Measurements from ENCODE around the gene CMTM5.
"Not testable (repeated sequence)": the region's sequence is repeated elsewhere in the genome, so short reads cannot be mapped to it uniquely, and the experiment has no call there.

CMTM5 gene

DNA sequence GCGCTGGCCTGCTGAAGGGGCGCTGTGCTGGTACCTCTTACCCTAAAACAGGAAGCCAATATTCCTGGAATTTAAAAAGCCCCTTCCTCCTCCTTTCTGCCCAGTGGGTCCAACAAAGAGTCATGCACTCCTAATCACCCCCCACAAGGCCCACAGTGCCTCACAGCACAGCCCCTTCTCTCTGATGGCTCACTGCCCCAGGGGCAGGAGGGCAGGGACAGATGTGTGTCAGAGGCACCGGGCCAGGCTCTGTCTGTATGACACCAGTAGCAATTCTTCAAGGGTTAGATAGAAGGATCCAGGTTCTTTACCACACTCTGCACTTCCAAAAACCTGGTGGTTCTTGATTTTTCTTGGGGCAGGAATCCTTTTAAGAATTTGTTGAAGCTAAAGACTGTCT, 22.3 kb downstream of the CMTM5 start:
- no peak for DNase-seq (ENCODE audit: low read depth)

DNA sequence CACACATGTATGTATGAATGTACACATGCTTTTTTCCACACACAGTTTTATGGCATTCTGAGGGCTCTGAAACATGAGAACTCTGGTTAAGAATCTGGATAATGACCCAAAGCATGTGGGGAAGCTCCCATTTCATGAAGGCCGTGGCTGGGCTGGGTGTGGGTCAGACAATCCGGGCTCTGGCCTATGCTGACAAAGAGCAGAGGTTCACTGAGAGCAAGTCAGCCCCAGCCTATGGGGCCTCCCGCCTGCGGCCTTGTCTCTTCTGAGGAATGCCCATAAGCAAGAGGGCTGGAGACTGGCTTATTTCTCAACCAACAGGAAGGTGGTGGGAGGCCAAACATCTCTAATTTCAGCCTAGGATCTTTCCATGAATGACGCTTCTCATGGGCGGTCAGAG, 22.7 kb downstream of the CMTM5 start:
- DNase-seq (ENCODE audit: low read depth), result no peak

DNA sequence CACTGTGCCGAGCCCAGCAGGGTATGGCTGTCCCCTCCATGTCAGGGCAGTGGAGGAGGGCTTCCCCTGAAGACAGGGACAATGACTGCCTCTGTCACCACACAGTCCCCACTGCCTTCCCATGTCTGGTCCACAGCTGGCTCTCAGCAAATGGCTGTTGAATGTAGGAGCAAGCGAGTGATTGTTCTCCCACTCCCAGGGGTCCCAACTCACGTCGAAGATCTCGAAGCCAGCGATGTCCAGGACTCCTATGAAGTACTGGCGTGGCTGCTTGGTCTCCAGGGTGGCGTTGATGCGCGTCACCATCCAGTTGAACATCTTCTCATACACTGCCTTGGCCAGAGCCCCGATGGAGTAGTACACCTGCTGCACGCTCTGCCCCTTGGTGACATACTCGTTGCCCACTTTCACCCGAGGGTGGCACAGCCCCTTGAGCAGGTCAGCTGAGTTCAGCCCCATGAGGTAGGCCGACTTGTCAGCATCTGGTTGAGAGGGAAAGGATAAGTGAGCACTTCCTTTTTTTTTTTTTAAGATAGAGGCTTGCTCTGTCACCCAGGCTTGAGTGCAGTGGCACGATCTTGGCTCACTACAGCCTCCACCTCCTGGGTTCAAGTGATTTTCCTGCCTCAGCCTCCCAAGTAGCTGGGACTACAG, 23.8 kb downstream of the CMTM5 start:
- DNase-seq (ENCODE audit: low read depth), result not testable (repeated sequence)

DNA sequence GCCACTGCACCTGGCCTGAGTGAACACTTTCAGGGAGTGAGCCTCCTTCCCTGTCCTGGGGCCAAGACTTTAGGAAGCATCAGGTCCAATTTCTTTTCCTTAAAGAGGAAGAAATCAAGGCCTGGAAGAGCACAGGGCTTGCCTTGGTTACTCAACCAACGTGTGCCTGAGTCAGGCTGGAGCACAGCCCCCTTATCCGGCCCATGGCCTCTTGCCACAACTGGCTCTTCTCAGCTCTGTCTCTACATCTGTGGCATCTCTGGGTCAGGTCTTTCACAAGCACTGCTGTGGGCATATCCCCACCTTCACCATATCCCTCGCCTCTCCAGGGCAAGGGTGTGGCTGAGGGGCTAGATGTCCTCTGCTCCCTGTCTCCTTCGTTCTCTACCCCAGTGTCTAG, 24.4 kb downstream of the CMTM5 start:
- no peak for DNase-seq (ENCODE audit: low read depth)

DNA sequence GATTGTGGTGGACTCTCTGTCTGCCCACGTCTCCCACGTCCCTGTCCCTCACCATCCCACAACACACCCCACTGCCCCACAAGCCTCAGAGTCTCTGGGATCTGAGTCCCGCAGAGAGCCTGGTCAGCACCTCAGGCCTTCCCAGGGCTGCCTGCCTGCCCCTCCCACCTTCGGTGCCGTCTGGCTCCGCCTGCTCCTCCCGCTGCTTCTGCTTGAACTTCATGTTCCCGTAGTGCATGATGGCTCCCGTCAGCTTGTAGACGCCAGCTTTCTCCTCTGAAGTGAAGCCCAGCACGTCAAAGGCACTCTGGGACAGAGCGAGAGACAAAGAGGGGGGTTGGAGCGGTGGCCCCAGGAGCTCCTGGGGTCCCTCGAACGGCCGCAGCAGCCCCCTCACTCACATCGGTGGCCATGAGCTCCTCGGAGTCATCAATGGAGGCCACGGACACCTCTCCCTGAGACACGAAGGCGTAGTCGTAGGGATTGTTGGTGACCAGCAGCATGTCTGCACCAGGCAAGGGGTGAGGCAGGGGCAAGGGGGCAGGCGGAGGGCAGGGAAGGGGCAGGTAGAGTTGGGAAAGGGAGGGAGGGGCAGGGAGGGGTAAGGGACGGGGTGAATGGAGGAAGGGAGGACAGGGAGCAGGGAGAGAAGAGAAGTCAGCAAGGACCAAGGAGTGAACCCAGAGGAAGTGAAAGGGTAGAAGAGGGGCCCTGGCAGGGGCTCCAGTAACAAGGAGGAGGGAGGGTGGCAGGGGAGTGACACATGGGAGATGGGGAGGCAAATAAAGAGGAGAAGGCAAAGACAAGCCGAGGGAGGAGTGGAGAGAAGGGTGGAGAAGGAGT, 25.7 kb downstream of the CMTM5 start:
- DNase-seq (ENCODE audit: low read depth), result no peak

DNA sequence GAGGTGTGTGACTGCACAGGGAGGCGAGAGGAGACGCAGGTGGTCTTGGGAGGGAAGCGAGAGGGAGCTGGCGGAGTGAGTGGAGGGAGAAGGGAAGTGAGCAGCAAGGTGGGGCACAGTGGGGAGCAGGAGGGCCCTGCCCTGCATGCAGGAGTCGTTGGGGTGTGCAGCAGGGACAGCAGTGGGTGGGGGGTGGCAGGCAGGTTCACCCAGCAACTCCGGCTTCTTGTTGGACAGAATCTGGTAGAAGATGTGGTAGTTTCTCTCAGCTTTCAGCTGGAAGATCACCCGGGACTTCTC, 26.2 kb downstream of the CMTM5 start:
- no peak for DNase-seq (ENCODE audit: low read depth)

DNA sequence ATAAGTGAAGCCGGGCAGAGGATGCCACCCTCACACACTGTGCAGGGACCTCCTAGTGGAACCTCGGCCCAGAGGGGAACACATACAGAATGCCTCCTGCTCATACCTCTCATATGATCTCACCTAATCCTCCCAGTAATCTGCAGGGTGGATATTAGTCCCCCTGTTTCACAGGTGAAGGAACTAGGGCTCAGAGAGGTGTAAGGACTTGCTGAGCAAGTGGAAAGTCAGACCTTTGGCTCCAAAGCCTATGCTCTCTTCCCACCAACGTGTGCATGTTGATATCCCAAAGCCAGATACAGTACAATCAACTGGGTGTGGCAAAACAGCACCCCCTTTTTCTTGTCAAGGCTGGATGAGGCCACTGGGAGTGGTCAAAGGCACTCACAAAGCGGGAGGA, 27.1 kb downstream of the CMTM5 start:
- DNase-seq (ENCODE audit: low read depth), result no peak

DNA sequence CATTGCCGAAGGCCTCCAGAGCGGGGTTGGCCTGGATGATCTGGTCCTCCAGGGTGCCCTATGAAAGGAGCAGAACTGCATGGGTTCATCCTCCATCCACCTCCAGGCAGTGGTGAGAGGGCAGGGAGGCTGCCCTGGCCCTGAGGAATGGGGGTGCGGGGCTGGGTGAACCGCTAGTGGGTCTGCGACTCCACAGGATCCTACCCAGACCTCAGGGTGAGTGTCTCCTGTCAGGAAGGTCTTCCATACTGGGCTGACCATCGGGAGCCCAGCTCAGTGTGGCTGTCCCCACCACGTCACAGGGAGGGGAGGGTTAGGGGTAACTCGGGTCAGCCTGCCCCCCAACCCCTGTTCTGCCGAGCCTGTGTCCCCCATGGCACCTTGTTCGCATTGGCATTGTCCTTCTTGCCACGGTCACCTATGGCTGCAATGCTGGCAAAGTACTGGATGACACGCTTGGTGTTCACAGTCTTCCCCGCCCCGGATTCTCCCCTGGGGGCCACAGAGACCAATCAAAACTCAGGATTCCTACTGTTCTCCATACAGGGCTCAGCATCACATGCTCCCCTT, 27.6 kb downstream of the CMTM5 start:
- no peak for DNase-seq (ENCODE audit: low read depth)

DNA sequence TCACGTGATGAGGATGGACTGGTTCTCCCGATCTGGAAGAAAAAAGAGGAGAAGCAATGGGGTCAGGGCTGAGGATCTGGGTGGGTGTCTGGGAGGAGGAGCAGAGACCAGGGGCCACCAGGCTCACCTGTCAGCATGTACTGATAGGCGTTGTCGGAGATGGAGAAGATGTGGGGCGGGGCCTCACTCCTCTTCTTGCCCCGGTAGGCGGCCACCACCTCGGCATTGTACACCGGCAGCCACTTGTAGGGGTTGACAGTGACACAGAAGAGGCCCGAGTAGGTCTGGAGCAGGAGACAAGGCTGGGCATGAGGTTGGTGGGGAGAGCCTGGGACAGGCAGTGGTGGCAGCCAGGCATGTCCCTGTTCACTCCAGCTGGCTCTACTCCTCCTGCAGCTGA, 28.2 kb downstream of the CMTM5 start:
- no peak for DNase-seq (ENCODE audit: low read depth)

DNA sequence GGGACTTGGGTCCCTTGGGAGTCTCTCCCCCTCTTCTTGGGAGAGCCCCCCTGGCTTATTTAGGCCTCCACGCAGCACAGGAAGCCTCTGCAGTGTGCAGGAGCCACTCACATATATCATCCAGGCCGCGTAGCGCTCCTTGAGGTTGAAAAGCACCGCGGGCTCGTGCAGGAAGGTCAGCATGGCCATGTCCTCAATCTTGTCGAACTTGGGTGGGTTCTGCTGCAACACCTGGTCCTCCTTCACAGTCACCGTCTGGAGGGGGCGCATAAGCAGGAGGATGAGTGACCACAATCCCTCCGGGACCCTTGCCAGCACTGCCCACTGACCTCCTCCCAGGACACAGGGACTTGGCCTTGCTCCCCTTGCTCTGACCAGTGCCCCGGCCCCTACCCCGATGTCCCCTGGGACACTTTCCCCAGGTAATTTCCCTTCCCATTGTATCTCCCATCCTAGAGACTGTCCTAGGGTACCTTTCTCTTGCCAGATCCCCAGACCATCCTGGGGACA, 28.7 kb downstream of the CMTM5 start:
- DNase-seq (ENCODE audit: low read depth), result no peak

DNA sequence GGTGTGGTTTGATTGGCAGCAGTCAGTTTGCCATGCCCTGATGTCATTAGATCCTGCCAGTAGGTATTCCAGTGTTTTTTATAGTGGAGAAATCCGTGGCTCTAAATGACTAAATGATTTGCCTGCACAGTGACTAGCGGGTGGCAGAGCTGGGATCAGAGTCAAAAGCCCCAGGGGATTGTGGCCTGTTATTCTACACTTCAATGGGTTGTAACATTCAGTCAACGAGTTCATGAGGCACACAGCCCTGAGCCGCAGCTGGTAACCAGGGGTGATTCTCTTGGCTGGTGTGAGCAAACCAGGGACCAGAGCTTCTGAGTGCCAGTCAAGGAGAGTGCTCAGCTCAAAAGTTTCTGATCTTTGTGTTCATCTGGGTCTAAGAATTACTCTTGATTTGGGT, 29.4 kb downstream of the CMTM5 start:
- DNase-seq (ENCODE audit: low read depth), result no peak

DNA sequence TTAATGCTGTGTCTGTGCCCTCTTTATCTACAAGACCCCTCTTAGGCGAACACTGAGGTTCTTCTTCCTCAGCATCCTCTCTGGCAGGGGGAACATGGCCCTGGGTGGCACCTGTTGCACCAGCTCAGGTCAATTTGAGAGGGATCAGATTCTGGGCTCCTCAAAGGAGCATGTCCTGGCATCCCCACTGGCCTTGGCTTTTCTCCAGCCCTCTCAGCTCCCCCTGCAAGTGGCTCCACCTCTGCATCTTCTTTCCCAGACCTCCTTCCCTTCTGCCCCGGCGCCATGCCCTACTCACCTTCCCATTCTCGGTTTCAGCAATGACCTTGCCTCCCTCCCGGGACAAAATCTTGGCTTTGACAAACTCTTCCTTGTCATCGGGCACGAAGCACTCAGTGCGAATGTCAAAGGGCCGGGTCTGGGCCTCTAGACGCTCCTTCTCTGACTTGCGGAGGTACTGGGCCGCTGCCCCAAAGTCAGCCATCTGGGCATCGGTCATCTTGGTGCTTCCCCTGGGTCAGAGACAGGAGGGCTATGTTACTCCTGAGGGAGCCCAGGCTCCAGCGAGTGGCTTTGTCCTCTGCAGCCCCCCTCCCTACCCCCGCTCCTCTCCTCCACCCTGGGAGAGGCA, 30.0 kb downstream of the CMTM5 start:
- no peak for DNase-seq (ENCODE audit: low read depth)

DNA sequence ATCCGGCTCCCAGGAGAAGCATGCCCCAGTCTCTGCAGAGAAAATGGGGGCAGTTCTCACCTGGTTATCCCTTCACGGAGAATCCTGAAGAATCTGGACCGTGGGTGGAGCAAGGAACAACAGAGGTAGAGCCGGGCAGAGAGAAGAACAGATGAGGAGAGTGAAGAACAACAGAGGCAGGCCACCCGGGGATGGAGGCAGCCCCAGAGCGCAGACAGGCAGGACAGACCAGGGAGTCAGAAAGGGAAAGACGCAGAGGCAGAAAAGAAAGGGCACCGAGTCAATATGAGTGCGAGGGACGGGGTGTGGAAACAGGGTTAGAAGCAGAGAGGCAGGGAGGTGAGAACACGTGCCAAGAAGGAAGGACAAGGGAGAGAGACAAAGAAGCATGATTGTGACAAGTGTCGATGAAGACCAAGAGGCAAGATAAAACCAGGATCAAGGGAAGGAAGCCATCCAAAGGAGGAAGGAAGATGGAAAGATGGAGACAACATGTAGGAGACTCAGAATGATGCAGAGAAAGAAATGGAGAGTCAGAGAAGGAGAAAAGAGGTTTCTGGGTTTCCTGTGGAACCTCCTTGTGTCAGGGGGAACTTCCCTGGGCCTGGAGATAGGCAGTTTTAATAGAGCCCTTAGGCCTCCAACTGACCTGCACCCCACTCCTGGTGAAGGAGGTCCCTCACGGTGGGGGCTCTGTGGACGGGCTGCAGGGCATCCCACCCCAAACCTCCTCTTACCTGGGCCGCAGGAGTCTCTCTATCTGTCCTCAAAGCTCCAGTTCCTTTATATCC, 30.9 kb downstream of the CMTM5 start, which contains the start of gene MYH6:
TSS of gene MYH6 (minus strand) at position 758 of the 791 bp plus-strand sequence. CDS start 1,050 bp downstream, outside the sequence.
- no peak for DNase-seq (ENCODE audit: low read depth)

DNA sequence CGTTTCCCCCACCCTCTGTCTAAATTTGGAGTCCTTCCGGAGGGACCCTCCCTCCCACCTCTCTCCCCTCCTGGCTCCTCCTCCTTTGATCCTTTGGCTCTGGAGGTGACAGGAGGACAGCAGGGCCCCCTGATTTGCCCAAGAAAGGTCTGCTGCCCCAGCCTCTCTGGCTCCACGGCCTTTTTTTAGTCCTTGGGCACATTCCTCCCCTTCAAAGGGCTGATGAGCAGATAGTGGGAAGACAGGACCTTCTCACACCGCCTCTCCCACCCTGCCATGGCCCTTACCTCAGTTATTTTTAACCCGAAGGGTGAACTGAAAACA, 31.4 kb downstream of the CMTM5 start:
- DNase-seq (ENCODE audit: low read depth), result no peak

DNA sequence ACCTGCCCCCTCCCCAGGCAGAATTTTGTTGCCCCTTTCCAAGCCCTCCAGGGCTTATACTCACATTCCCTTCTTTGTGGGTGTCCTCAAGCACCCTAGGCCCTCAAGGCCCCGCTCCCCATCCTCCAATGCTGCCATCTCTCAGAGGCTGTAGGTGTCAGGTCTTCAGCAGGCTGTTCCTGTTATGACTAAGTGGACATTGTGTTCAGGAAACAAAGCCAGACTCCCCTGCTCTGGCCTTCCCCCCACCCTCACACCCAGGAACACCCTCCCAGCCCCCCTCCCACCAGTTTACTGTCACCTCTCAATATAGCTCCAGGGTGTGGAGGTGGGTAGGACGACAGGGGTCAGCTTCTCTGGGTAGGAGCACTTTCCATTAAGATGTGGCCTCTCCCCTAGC, 32.6 kb downstream of the CMTM5 start:
- no peak for DNase-seq (ENCODE audit: low read depth)

DNA sequence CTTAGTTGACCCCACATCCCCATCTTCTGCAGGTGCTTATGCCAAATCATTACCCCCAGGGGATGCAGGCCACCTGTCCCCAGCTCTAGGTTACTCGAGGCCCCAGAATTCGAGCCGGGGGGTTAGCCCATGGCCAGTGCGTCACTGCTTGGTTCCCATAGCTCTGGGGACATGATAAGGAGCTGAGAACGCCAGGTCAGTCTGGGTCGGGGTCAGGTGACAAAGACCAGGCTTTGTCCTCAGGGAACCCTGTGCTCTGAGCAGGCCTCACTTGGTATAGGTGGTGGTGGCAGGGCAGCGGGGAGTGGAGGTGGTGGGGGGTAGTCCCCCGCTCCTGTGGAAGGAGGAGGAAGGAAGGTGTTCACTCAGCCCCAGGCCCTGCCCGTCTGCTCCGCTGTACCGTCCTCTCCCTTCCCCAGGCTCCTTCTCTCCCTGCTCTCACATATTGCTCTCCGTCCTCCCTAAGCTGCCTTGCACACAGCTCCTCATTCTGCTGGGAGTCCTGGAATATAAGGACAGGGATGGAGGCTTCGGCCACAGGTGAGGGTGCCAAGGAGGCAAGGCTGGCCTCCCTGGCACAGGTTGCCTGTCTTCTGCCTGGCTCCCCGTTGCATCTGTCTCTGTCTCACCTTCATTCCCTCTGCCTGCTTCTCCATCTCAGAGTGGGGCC, 33.3 kb downstream of the CMTM5 start:
- no peak for DNase-seq (ENCODE audit: low read depth)

DNA sequence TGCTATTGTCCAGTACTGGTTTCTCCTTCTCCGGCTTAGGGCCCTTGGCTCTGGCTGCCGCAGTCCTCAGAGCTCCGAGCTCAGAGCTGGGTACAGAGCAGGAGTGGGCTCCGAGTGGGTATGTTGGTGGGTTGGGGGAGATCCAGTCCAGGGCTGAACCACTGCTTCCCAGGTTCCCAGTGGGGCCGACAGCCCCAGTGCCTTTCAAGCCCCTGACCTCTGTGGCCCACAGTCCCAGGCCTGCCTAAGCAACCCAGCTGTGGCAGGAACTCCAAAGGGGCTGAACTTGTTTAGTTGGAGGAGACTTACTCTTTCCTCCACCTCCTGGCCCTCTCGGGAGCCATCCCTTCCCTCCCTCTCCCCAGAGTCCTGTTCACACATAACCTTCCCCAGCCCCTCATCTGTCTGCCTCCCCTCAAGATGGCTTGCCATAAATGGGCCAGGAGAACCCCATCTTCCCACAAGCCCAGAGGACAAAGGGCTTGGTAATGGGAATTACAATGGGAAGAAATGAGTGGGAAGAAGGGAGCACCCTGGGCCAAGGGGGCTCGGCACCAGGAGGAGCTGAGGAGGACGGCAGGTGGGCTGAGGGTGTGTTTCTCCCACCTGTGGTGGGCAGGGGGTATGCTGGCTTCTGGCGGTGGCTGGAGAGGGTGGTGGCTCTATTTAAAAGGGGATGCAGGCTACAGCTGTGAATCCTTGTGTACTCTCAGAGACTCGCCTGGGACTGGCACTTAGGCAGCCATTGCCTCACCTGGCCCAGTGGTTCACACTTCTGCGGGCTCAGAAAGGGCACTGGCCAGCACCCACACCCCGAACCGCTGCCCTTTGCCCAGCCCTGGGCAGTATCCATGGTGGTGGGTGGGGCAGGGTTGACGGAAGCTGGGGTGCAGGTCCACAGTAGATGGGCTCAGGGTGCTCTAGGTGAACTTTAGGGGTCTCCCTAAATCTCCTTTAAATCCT, 35.0 kb downstream of the CMTM5 start:
- DNase-seq (ENCODE audit: low read depth), result no peak

DNA sequence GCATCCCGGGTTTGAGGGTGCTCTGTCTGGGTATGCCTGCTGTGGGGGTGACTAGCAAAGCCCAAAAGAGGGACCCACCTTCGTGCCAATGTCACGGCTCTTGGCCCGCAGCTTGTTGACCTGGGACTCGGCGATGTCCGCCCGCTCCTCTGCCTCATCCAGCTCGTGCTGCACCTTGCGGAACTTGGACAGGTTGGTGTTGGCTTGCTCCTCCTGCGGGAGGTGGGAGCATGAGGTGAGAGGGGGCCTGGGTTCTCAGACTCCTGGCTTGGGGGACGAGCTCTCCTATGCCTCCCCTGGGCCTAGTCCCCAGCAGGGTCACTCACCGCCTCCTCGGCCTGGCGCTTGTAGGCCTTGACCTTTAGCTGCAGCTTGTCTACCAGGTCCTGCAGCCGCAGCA, 36.8 kb downstream of the CMTM5 start:
- no peak for DNase-seq (ENCODE audit: low read depth)

DNA sequence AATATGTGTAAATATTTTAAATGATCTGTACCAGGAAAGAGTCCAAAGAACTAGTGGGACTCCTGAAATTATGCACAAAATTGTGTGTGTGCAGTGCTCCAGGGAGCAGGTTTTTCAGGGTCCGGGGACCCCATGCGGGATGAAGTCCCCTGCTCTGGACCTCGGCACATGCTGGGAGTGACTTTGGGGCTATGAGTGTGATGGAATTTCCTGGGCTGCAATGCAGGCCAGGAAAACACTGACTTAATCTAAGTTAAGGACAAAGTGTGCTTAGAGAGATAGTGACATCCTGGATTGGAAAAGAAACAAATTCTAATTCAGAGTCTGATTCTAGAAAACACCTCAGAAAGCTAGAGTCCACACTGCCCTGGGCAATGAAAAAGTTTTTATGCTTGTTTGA, 37.4 kb downstream of the CMTM5 start:
- no peak for DNase-seq (ENCODE audit: low read depth)

All from GM04504 (cell line).